Measurements from ENCODE around the gene NRP2. TPM values are rescaled to one million over a fixed set of nuclear protein-coding genes. Genes with fewer than 3 reads are reported as not detected.

The NRP2 gene
- total RNA-seq, 1 donor from 2014 or later, result 9.7 TPM

DNA sequence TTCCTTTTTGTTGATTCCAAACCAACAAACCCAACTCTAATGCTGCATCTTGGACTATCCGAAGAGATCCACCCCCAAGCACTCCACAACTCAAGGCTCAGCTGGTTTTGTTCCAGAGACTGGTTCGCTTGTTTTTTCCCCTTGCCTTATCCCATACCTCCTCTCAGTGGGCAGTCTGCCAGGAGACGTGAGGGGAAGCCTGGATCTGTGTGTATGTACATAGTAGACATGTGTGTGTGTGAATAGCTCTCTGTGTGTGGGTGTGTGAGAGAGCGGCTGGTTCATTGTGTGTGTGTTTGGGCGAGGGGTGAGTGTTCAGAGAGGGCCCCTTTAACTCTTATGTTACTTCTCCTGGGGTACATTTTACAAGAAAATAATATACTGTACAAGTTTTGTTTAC, 94.4 kb downstream of the NRP2 start:
- no peak for DNase-seq
- intact Hi-C loops (cut with micrococcal nuclease), result no loop called here
- ATAC-seq, result no peak

DNA sequence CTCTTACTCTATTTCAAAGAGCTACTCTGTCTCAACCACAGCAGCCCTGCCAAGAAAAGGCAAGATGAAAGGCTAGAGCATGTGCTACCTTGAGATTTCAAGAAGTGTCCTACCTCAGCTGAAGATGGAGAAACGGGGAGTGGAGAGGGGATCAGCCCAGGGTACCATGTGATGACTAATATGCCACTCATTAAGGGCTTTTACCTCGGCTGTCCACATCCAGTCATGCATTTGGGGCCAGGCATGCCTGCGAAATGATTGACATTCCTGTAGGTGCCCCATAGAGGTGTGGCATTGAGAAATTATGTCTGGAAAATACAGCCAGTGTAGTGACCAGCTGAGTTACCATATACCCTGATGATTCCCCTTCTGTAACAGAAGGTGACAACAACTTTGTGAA, 96.1 kb downstream of the NRP2 start:
- no peak for DNase-seq
- ATAC-seq, result no peak
- intact Hi-C loops (cut with micrococcal nuclease), result no loop called here

DNA sequence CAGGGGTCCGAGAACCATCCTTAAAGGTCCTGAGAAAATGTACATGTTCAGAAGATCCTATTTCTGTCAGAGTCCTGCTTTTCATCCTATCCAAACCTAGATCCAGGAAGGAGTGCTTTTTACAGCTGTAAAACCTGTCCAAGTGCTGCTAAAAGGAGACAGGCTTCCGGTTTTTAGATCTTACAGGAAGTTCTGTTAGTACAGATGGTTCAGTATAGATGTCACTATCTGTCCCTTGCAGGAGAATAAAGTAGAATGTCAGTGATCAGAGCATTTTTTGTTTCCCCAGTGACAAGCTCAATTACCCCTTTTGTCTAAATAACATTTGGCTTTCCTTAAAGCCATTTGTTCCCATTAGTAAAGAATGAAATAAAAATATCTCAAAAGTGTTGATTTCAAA, 98.3 kb downstream of the NRP2 start:
- ATAC-seq (no peak), DNase-seq (no peak)
- intact Hi-C loops (cut with micrococcal nuclease), result no loop called here

- no peak for ATAC-seq
- intact Hi-C loops (cut with micrococcal nuclease), result no loop called here
- DNase-seq, result no peak
Measured at GRCh38 chr2:205781244-205781931, 99.1 kb downstream of the NRP2 start.

GRCh38 chr2:205782941-205783340, 100.6 kb downstream of the NRP2 start:
- intact Hi-C loops (cut with micrococcal nuclease), result no loop called here
- DNase-seq (no peak), ATAC-seq (no peak)

DNA sequence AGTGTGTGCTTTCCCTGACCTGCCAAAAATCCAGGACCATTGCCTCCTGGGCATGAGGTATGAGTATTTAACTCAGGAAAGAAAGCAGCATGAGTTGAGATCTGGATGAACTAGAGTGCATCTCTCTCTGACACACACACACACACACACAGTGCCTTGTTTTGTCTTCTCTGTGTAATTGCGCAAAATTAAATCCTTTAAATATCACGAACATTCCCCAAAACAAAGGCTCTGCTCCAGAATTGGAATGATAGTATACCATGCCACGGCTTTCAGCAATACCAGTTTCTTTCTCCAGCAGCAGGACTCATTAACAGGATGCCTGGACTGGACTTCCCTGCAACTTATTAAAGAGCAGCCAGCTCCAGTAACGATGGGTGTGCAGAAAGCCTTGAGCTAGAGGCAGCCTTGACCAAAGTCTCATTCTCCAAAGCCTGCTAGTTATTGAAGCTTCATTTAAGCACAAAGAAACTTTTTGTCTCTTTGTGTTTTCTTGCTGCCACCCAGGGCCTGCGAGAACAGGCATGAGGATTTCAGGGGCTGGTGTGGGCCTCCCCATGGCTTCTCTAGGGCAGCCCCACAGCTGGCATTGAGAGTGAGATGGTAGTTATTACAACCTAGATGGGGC, 101.7 kb downstream of the NRP2 start:
- ATAC-seq (no peak), DNase-seq (no peak)
- intact Hi-C loops (cut with micrococcal nuclease), result no loop called here

DNA sequence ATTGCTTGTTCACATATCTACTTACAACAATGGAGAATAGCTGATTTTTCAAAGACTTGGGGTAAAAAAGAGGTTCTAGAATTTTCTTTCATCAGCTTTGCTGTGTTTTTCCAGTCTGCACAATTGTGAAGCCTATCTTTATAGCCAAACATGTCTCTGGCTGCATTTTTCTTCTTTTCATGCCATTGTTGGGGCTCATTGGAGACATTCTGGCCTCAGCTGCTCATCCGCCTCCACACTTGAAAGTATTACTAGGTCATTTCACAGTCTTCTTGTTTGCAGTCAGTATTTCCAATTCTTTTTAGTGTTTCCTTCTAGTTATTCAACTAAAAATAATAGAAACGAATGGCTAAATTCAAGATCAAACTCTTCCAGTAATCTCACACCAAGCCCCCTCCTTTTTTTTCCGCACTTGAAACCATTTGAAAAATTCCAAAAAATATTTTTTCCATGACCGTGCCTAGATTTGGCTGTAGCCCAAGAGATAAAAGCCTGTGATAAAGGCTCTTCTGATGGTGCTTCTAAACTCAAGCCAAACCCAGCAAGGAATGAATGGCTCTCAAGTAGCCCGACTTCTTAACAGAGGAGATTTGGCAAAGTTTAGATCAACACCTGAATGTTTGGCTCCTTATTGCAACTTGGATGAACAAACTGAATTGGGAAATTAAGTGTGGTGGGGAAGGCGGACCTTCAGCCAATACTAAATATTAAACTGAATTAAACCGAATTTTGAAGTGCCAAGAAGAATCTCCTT, 103.4 kb downstream of the NRP2 start:
- intact Hi-C loops (cut with micrococcal nuclease), result no loop called here
- ATAC-seq (peak; percentile 21), DNase-seq (no peak)

- DNase-seq, result no peak
- intact Hi-C loops (cut with micrococcal nuclease), result no loop called here
- no peak for ATAC-seq
Measured at GRCh38 chr2:205786976-205787375, 104.7 kb downstream of the NRP2 start.

DNA sequence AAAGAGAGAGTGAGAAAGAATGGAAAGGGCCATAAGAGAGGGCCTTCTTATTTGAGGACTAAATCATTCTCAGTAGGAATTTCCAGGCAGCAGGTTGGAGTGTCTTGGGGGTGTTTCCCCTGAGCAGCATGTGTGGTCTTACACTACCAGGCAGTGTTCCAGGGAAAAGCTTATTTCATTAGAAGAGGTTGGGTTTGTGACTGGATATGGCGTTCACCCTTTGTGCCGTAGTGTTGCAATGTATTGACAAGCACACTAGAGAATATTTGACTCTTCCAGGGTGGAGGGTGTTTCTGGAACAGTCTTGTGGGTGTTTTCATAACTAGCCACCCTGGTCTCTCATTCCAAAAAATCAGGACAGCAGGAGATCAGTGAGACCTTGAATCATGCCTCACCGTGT, 105.5 kb downstream of the NRP2 start:
- intact Hi-C loops (cut with micrococcal nuclease), result no loop called here
- no peak for ATAC-seq
- no peak for DNase-seq

- intact Hi-C loops (cut with micrococcal nuclease), result no loop called here
- no peak for ATAC-seq
Measured at GRCh38 chr2:205789906-205790305, 107.6 kb downstream of the NRP2 start.

DNA sequence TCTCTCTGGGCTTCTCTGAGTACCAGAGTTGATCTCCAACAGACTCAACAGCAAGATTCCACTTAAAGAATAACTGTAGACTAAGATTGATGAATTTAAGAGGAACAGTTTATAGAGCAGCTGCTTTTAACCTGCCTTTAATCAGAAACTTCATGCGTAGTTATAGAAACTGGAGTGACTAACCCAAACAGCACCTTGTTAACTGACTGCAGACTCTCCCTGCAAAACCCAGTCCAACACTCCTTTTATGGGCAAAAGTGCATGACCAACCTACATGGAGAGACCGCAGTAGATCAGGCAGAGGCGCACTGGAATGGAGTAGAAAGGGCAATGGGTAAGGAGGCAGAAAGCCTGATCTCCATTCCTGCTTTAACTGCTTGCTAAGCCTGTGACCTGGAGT, 110.6 kb downstream of the NRP2 start:
- intact Hi-C loops (cut with micrococcal nuclease), result no loop called here
- DNase-seq (no peak), ATAC-seq (no peak)

More at GRCh38 chr2:205789906-205790305, 107.6 kb downstream of the NRP2 start:
- DNase-seq, result no peak

DNA sequence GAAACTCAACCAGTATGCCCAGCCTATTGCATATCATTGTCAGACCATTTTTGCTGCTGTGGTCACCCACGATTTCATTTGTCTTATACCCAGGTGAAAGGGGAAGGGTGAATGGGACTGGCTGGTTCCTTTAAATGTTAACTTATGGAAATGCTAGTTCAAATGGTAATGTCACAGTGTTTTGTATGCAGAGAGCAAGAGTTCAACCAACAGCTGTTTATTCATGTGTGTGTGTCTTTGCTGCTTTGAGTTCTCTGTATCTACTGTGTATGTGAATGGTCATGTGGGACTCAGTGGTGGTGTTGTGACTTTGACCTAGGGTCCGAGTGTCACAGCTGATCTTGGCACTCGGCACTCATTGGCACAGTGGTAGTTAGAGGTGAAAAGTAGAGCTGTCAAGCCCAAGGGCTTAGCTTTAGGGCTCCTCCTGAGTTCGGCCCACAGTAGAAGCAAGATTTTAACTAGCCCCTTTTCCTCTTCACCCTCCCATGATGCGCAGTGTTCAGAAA, 114.6 kb downstream of the NRP2 start:
- intact Hi-C loops (cut with micrococcal nuclease), result no loop called here
- no peak for ATAC-seq
- DNase-seq, result no peak

GRCh38 chr2:205797866-205798265, 115.6 kb downstream of the NRP2 start:
- DNase-seq (no peak), ATAC-seq (no peak)
- intact Hi-C loops (cut with micrococcal nuclease), result no loop called here

DNA sequence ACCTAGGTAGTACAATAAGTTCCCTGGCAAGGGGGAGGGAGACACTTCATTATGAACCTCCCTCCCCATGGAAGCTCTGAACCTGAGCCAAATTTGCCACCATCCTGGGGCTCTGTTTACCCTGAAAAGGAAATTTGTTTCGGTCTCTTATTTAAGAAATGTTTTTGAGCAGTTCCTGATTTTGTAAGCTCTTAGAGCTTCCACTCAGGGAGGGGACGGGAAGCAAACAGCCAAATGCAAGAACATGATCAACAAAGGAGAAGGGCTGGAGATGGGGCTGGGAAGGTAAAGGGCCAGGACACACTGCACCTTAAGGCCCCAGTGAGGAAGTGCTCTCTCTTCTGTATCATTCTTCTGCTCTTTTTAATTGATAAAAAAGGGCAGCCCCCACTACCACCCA, 117.9 kb downstream of the NRP2 start:
- DNase-seq (no peak), ATAC-seq (no peak)
- intact Hi-C loops (cut with micrococcal nuclease), result no loop called here

- intact Hi-C loops (cut with micrococcal nuclease), result no loop called here
- ATAC-seq, result peak; percentile 45
- DNase-seq, result no peak
Measured at GRCh38 chr2:205800773-205801172, 118.5 kb downstream of the NRP2 start.

DNA sequence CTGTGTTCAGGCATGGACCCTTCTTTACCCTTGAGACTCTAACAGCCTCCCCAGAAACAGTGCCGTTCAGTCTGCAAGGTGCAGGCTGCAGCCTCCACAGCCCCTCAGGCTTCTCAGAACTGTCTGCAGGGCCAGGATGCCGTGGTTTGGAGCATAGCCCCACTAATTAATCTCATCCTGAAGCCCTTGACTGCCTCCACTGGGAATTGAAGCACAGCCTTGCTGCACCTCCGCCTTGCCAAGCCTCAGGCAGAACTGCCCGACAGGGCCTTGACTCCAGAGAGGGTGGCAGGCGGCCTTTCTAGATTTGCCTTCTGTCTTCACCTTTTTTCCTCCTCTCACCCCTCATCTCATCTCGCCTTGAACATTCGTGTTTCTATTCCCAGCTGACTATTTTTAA, 119.8 kb downstream of the NRP2 start:
- DNase-seq (no peak), ATAC-seq (no peak)
- intact Hi-C loops (cut with micrococcal nuclease), result no loop called here

DNA sequence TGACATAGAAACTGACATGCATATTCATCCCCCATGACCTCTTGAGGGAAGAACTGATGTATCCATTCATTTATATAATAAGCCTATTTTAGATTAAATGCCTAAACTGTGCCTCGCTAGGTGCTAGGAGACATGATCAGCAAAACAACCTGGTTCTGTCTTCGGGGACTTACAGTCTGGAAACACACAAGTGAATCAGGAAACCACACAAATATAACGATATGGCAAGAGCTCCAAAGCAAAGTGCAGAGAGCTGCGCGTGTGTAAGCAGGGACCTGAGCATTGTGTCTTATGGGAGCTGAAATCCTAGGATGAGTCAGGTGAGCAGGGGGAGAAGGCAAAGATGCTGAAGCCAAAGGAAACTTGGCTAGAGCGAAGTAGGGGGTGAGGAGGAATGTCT, 120.6 kb downstream of the NRP2 start:
- intact Hi-C loops (cut with micrococcal nuclease), result no loop called here
- ATAC-seq (no peak), DNase-seq (no peak)

DNA sequence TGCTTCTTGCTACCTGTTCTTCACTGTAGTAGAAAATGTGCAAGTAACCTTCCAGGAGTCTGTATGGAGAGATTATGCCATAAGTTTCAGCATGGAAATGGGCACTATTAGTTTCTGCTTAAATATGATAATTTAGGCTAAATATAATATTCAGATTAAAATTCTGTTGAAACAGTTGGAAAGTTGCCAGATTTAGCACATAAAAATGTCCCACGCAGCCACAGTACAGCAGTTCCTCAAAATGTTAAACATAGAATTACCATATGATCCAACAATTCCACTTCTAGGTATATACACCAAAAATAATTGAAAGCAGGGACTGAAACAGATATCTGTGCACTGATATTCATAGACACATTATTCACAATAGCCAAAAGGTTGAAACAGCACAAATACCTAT, 121.2 kb downstream of the NRP2 start:
- intact Hi-C loops (cut with micrococcal nuclease), result no loop called here

GRCh38 chr2:205805136-205805535, 122.8 kb downstream of the NRP2 start:
- ATAC-seq (no peak), DNase-seq (no peak)
- intact Hi-C loops (cut with micrococcal nuclease), result no loop called here

More for the DNA sequence above, 121.2 kb downstream of the NRP2 start:
- ATAC-seq (no peak), DNase-seq (no peak)

GRCh38 chr2:205806143-205806905, 124.0 kb downstream of the NRP2 start:
- DNase-seq, result no peak
- intact Hi-C loops (cut with micrococcal nuclease), result no loop called here
- no peak for ATAC-seq
